Panc1 (cell line): Measurements from ENCODE around the gene WAC. TPM values are rescaled to one million over a fixed set of nuclear protein-coding genes. Genes with fewer than 3 reads are reported as not detected.

Source experiments
- ATAC-seq: fragments of 200-7000 bp; cut with Tn5 transposase; 2 replicates; pipeline ENCODE4 v1.9.1; 2020; ENCODE audit warnings: mild to moderate bottlenecking, moderate library complexity
- BruUV-seq: library from RNA; stranded (reverse); fragments of 400-500 nt; replicated peaks from 2 replicates; lab custom pipeline; 2021; lab: Mats Ljungman, UMichigan
- CTCF ChIA-PET: fragments of 300-600 bp; sonication (Branson Sonifier 250); formaldehyde crosslinking; loops from one replicate; lab custom pipeline; 2022; ENCODE audit warnings: antibody characterized with exemption; lab: Charles Lee
- POLR2A ChIA-PET: fragments of 300-600 bp; sonication (Branson Sonifier 250); formaldehyde crosslinking; loops from one replicate; lab custom pipeline; 2022; ENCODE audit warnings: antibody characterized with exemption; lab: Charles Lee
- DNase-seq: peaks from one replicate; pipeline ENCODE4 v3.0.0-alpha.2; 2010; ENCODE audit warnings: low read depth, low spot score
- H3K27ac ChIP-seq: 2 replicates; pipeline ENCODE4 v1.5.1; 2011; ENCODE audit warnings: mild to moderate bottlenecking, low read length, inconsistent platforms
- H3K27me3 ChIP-seq: fragments of 200-500 bp; sonication (Bioruptor generic); 2 replicates; pipeline ENCODE4 v1.6.0; 2014; ENCODE audit warnings: low read length, inconsistent platforms; ENCODE audit not compliant: control insufficient read depth, insufficient read depth
- H3K36me3 ChIP-seq: fragments of 200-500 bp; sonication (Bioruptor generic); 2 replicates; pipeline ENCODE4 v1.5.1; 2014; ENCODE audit warnings: inconsistent platforms, mild to moderate bottlenecking, low read length, moderate library complexity; ENCODE audit not compliant: control insufficient read depth, insufficient read depth
- H3K4me1 ChIP-seq: 2 replicates; pipeline ENCODE4 v1.5.1; 2011; ENCODE audit warnings: inconsistent platforms, mild to moderate bottlenecking, low read length, moderate library complexity; ENCODE audit not compliant: control insufficient read depth, insufficient read depth
- H3K4me3 ChIP-seq, 2 experiments: 2 replicates each; pipeline ENCODE4 v1.5.1; 2011 to 2012; ENCODE audit warnings: low read depth in 2 of 2, low read length in 2 of 2, mild to moderate bottlenecking in 2 of 2, inconsistent platforms in 1 of 2, moderate library complexity in 1 of 2
- H3K9me3 ChIP-seq: fragments of 200-500 bp; sonication (Bioruptor generic); 2 replicates; pipeline ENCODE4 v1.5.1; 2014; ENCODE audit warnings: low read depth, mild to moderate bottlenecking, inconsistent platforms, low read length, moderate library complexity; ENCODE audit not compliant: control insufficient read depth, insufficient read depth
- CTCF ChIP-seq: fragments of 450-650 bp; IDR thresholded peaks from 2 replicates; pipeline ENCODE4 v1.5.1; 2017; ENCODE audit warnings: mild to moderate bottlenecking
- POLR2AphosphoS5 ChIP-seq: IDR thresholded peaks from 2 replicates; pipeline ENCODE4 v1.6.1; 2012; ENCODE audit warnings: mild to moderate bottlenecking, low read depth, low read length, moderate library complexity
- REST ChIP-seq, 2 experiments: IDR thresholded peaks; 2 replicates each; pipeline ENCODE4 v1.6.1; 2011 to 2012; ENCODE audit warnings: low read depth in 2 of 2, control low read depth in 1 of 2, low read length in 1 of 2, mild to moderate bottlenecking in 1 of 2, moderate library complexity in 1 of 2; ENCODE audit not compliant: insufficient read depth in 1 of 2
- SIN3A ChIP-seq: IDR thresholded peaks from 2 replicates; pipeline ENCODE4 v1.6.1; 2012; ENCODE audit warnings: low read depth, mild to moderate bottlenecking, low read length, moderate library complexity, borderline replicate concordance; ENCODE audit not compliant: insufficient read depth
- TCF7L2 ChIP-seq: IDR thresholded peaks from 2 replicates; pipeline ENCODE4 v1.6.1; 2011; ENCODE audit warnings: mild to moderate bottlenecking, low read depth, low read length, inconsistent platforms
- in situ Hi-C: cut with HindIII; loops from 2 replicates; pipeline ENCODE4 v1.10.0; 2016; ENCODE audit warnings: low sequenced_read_pairs, low pct_unique_long_range_greater_than_20kb
- intact Hi-C: fragments of 100-400 bp; cut with micrococcal nuclease; formaldehyde crosslinking; loops from one replicate; pipeline ENCODE4 v1.10.0; 2022; ENCODE audit not compliant: unreplicated experiment
- total RNA-seq: library from RNA; stranded (reverse); gene quantifications from one replicate; pipeline ENCODE4 v1.2.1, GENCODE V29; 2021; ENCODE audit not compliant: unreplicated experiment

The WAC gene
- total RNA-seq, 1 experiment from 2014 or later: 70.7 TPM

GRCh38 chr10:28577506-28577905 is 44.6 kb downstream of the WAC start:
- in situ Hi-C loops (no loop called here), intact Hi-C loops (no loop called here)
- Histone ChIP-seq H3K27me3 (no peaks in the 10 kb centered on the region), H3K4me1 (no peaks in the 10 kb centered on the region), H3K4me3 (no peak overlapping the region), H3K36me3 (no peaks in the 10 kb centered on the region; the same call in 1 of the 2 replicates), H3K9me3 (no peaks in the 10 kb centered on the region), H3K27ac (no peak overlapping the region)
- ChIA-PET POLR2A (interaction anchor here (0.5 kb wide), 1 partner anchor 13 kb away, joined by 9 read pairs; no protein-coding TSS in a partner anchor), CTCF (no interaction called here)
- BruUV-seq: no TSS peak
- TF ChIP-seq REST (IDR thresholded peaks at IDR 0.05; ENCODE audit: insufficient read depth in 1 of 2, low read depth in 2 of 2, low read length in 1 of 2): no peak
- no peak for TF ChIP-seq SIN3A
- TF ChIP-seq TCF7L2: no peak
- no peak for TF ChIP-seq CTCF
- TF ChIP-seq POLR2AphosphoS5: no peak
- DNase-seq (no peak), ATAC-seq (no peak)

GRCh38 chr10:28578454-28578853 is 45.5 kb downstream of the WAC start:
- in situ Hi-C loops (no loop called here), intact Hi-C loops (no loop called here)
- Histone ChIP-seq H3K9me3 (no peaks in the 10 kb centered on the region), H3K27me3 (no peaks in the 10 kb centered on the region), H3K4me1 (no peaks in the 10 kb centered on the region), H3K36me3 (peaks cover 3% of the 10 kb centered on the region; the same call in 1 of the 2 replicates), H3K27ac (no peak overlapping the region), H3K4me3 (no peak overlapping the region)
- ATAC-seq: no peak
- ChIA-PET CTCF (no interaction called here), POLR2A (interaction anchor here (0.6 to 0.7 kb wide), 2 partner anchors 12 to 46 kb away, joined by 3 to 6 read pairs; partner anchors contain the start of gene WAC)
- DNase-seq: no peak
- BruUV-seq: no TSS peak
- TF ChIP-seq POLR2AphosphoS5: no peak
- TF ChIP-seq CTCF: no peak
- TF ChIP-seq SIN3A: no peak
- no peak for TF ChIP-seq REST (IDR thresholded peaks at IDR 0.05; ENCODE audit: insufficient read depth in 1 of 2, low read depth in 2 of 2, low read length in 1 of 2)
- no peak for TF ChIP-seq TCF7L2
